Panc1 (cell line): ENCODE measurements around the gene RASD1. TPM values are rescaled to one million over a fixed set of nuclear protein-coding genes. Genes with fewer than 3 reads are reported as not detected.

Experiments
- ATAC-seq: fragments of 200-7000 bp; cut with Tn5 transposase; 2 replicates; pipeline ENCODE4 v1.9.1; 2020; ENCODE audit warnings: mild to moderate bottlenecking, moderate library complexity
- BruUV-seq: library from RNA; stranded (reverse); fragments of 400-500 nt; replicated peaks from 2 replicates; lab custom pipeline; 2021; lab: Mats Ljungman, UMichigan
- CTCF ChIA-PET: fragments of 300-600 bp; sonication (Branson Sonifier 250); formaldehyde crosslinking; loops from one replicate; lab custom pipeline; 2022; ENCODE audit warnings: antibody characterized with exemption; lab: Charles Lee
- POLR2A ChIA-PET: fragments of 300-600 bp; sonication (Branson Sonifier 250); formaldehyde crosslinking; loops from one replicate; lab custom pipeline; 2022; ENCODE audit warnings: antibody characterized with exemption; lab: Charles Lee
- DNase-seq: peaks from one replicate; pipeline ENCODE4 v3.0.0-alpha.2; 2010; ENCODE audit warnings: low read depth, low spot score
- H3K27ac ChIP-seq: 2 replicates; pipeline ENCODE4 v1.5.1; 2011; ENCODE audit warnings: mild to moderate bottlenecking, low read length, inconsistent platforms
- H3K27me3 ChIP-seq: fragments of 200-500 bp; sonication (Bioruptor generic); 2 replicates; pipeline ENCODE4 v1.6.0; 2014; ENCODE audit warnings: low read length, inconsistent platforms; ENCODE audit not compliant: control insufficient read depth, insufficient read depth
- H3K36me3 ChIP-seq: fragments of 200-500 bp; sonication (Bioruptor generic); 2 replicates; pipeline ENCODE4 v1.5.1; 2014; ENCODE audit warnings: inconsistent platforms, mild to moderate bottlenecking, low read length, moderate library complexity; ENCODE audit not compliant: control insufficient read depth, insufficient read depth
- H3K4me1 ChIP-seq: 2 replicates; pipeline ENCODE4 v1.5.1; 2011; ENCODE audit warnings: inconsistent platforms, mild to moderate bottlenecking, low read length, moderate library complexity; ENCODE audit not compliant: control insufficient read depth, insufficient read depth
- H3K4me3 ChIP-seq, 2 experiments: 2 replicates each; pipeline ENCODE4 v1.5.1; 2011 to 2012; ENCODE audit warnings: low read depth in 2 of 2, low read length in 2 of 2, mild to moderate bottlenecking in 2 of 2, inconsistent platforms in 1 of 2, moderate library complexity in 1 of 2
- H3K9me3 ChIP-seq: fragments of 200-500 bp; sonication (Bioruptor generic); 2 replicates; pipeline ENCODE4 v1.5.1; 2014; ENCODE audit warnings: low read depth, mild to moderate bottlenecking, inconsistent platforms, low read length, moderate library complexity; ENCODE audit not compliant: control insufficient read depth, insufficient read depth
- POLR2AphosphoS5 ChIP-seq: IDR thresholded peaks from 2 replicates; pipeline ENCODE4 v1.6.1; 2012; ENCODE audit warnings: mild to moderate bottlenecking, low read depth, low read length, moderate library complexity
- SIN3A ChIP-seq: IDR thresholded peaks from 2 replicates; pipeline ENCODE4 v1.6.1; 2012; ENCODE audit warnings: low read depth, mild to moderate bottlenecking, low read length, moderate library complexity, borderline replicate concordance; ENCODE audit not compliant: insufficient read depth
- TCF7L2 ChIP-seq: IDR thresholded peaks from 2 replicates; pipeline ENCODE4 v1.6.1; 2011; ENCODE audit warnings: mild to moderate bottlenecking, low read depth, low read length, inconsistent platforms
- in situ Hi-C: cut with HindIII; loops from 2 replicates; pipeline ENCODE4 v1.10.0; 2016; ENCODE audit warnings: low sequenced_read_pairs, low pct_unique_long_range_greater_than_20kb
- intact Hi-C: fragments of 100-400 bp; cut with micrococcal nuclease; formaldehyde crosslinking; loops from one replicate; pipeline ENCODE4 v1.10.0; 2022; ENCODE audit not compliant: unreplicated experiment
- total RNA-seq: library from RNA; stranded (reverse); gene quantifications from one replicate; pipeline ENCODE4 v1.2.1, GENCODE V29; 2021; ENCODE audit not compliant: unreplicated experiment
- TF ChIP-seq, protein P1 (sequence below): fragments of 450-650 bp; IDR thresholded peaks from 2 replicates; pipeline ENCODE4 v1.5.1; 2017; ENCODE audit warnings: mild to moderate bottlenecking
- TF ChIP-seq, protein P2 (sequence below), 2 experiments: IDR thresholded peaks; 2 replicates each; pipeline ENCODE4 v1.6.1; 2011 to 2012; ENCODE audit warnings: low read depth in 2 of 2, control low read depth in 1 of 2, low read length in 1 of 2, mild to moderate bottlenecking in 1 of 2, moderate library complexity in 1 of 2; ENCODE audit not compliant: insufficient read depth in 1 of 2

The RASD1 gene
- total RNA-seq, 1 experiment from 2014 or later, result 1.7 TPM

DNA sequence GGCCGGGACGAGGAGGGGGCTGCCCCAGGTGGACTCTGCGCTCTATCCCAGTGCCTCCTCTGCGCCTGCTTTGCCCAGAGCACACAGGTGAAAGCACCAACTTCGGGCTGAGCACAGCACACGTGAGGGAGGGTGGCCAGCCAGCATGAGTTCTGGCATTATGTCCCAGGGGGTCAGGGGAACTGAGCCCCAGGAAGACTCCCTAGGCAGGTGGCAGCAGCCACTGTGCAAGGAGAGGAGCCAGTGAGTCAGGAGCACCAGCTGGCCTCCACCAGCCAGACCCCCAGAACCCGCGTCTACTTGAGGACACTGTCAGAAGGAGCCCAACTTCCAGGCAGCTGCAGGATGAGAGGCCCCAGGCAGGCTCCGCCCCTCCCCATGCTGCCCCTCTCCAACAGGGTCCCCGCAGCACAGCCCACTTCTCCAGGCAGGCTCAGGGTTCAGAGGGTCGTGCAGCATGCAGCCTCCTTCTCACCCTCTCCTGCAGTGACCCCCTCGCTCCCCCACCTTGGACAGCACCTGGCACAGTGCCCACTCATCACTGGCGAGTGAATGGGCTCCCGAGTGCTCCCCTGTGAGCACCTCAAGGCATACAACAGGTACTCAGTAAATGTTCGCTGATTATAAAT, 44.2 kb upstream of the RASD1 start:
- in situ Hi-C loops, result no loop called here
- ChIA-PET CTCF (no interaction called here), POLR2A (no interaction called here)
- ATAC-seq (no peak), DNase-seq (no peak)
- H3K36me3 ChIP-seq, result no peaks in the 10 kb centered on the region
- no peak overlapping the region for H3K27ac ChIP-seq
- H3K4me1 ChIP-seq, result no peaks in the 10 kb centered on the region
- TF ChIP-seq SIN3A (no peak), POLR2AphosphoS5 (no peak), TCF7L2 (no peak)
- TF ChIP-seq, protein P1, sequence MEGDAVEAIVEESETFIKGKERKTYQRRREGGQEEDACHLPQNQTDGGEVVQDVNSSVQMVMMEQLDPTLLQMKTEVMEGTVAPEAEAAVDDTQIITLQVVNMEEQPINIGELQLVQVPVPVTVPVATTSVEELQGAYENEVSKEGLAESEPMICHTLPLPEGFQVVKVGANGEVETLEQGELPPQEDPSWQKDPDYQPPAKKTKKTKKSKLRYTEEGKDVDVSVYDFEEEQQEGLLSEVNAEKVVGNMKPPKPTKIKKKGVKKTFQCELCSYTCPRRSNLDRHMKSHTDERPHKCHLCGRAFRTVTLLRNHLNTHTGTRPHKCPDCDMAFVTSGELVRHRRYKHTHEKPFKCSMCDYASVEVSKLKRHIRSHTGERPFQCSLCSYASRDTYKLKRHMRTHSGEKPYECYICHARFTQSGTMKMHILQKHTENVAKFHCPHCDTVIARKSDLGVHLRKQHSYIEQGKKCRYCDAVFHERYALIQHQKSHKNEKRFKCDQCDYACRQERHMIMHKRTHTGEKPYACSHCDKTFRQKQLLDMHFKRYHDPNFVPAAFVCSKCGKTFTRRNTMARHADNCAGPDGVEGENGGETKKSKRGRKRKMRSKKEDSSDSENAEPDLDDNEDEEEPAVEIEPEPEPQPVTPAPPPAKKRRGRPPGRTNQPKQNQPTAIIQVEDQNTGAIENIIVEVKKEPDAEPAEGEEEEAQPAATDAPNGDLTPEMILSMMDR, result no peak
- TF ChIP-seq, protein P2, sequence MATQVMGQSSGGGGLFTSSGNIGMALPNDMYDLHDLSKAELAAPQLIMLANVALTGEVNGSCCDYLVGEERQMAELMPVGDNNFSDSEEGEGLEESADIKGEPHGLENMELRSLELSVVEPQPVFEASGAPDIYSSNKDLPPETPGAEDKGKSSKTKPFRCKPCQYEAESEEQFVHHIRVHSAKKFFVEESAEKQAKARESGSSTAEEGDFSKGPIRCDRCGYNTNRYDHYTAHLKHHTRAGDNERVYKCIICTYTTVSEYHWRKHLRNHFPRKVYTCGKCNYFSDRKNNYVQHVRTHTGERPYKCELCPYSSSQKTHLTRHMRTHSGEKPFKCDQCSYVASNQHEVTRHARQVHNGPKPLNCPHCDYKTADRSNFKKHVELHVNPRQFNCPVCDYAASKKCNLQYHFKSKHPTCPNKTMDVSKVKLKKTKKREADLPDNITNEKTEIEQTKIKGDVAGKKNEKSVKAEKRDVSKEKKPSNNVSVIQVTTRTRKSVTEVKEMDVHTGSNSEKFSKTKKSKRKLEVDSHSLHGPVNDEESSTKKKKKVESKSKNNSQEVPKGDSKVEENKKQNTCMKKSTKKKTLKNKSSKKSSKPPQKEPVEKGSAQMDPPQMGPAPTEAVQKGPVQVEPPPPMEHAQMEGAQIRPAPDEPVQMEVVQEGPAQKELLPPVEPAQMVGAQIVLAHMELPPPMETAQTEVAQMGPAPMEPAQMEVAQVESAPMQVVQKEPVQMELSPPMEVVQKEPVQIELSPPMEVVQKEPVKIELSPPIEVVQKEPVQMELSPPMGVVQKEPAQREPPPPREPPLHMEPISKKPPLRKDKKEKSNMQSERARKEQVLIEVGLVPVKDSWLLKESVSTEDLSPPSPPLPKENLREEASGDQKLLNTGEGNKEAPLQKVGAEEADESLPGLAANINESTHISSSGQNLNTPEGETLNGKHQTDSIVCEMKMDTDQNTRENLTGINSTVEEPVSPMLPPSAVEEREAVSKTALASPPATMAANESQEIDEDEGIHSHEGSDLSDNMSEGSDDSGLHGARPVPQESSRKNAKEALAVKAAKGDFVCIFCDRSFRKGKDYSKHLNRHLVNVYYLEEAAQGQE (IDR thresholded peaks at IDR 0.05; ENCODE audit: insufficient read depth in 1 of 2, low read depth in 2 of 2, low read length in 1 of 2), result peak in 1 of 2 experiments; percentile 66; a peak in 1 of 4 replicates
- H3K27me3 ChIP-seq, result no peaks in the 10 kb centered on the region
- intact Hi-C loops, result no loop called here
- no TSS peak for BruUV-seq
- no peaks in the 10 kb centered on the region for H3K9me3 ChIP-seq
- no peak overlapping the region for H3K4me3 ChIP-seq

DNA sequence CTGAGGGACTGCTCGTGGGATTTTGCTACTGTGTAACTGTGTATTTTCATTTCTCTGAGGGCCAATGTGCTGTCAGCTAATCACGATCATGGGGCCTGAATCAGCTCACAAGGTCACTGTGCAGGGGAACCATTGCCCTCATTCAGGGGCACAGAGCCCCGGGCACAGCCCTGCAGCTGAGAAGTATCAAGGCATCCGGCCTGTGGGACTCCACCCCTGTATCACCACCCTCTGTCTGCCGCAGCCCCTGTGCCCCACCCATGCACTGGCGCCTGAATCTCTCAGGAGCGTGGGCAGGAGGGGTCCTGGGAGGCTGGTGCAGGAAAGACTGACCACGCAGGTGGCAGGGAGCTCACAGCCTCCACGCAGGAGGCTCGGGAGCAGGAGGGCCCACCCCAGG, 43.4 kb upstream of the RASD1 start:
- Histone ChIP-seq H3K4me1 (no peaks in the 10 kb centered on the region), H3K9me3 (no peaks in the 10 kb centered on the region), H3K27ac (no peak overlapping the region), H3K4me3 (no peak overlapping the region), H3K36me3 (no peaks in the 10 kb centered on the region), H3K27me3 (no peaks in the 10 kb centered on the region)
- no TSS peak for BruUV-seq
- TF ChIP-seq TCF7L2 (no peak), POLR2AphosphoS5 (no peak), SIN3A (no peak)
- TF ChIP-seq, protein P1, result no peak
- TF ChIP-seq, protein P2 (IDR thresholded peaks at IDR 0.05; ENCODE audit: insufficient read depth in 1 of 2, low read depth in 2 of 2, low read length in 1 of 2), result no peak
- ChIA-PET POLR2A (no interaction called here), CTCF (no interaction called here)
- DNase-seq (no peak), ATAC-seq (0 out of 2 replicates have a peak, but pooled peaks have one; percentile 15)
- intact Hi-C loops (no loop called here), in situ Hi-C loops (no loop called here)
